Gastrocnemius medialis (tissue), 4 donors: ENCODE data around the gene MFRP.

Experiments used
- POLR2A ChIP-seq, 2 donors: fragments of 450-650 bp; IDR thresholded peaks; one replicate each; pipeline ENCODE4 v1.6.1; 2017; ENCODE audit warnings: antibody characterized with exemption in 2 of 2, mild to moderate bottlenecking in 2 of 2, moderate library complexity in 2 of 2
- TF ChIP-seq, protein P1 (sequence below), 5 experiments: fragments of 450-650 bp in 3 of 5; fragments of 200-600 bp in 2 of 5; sonication (generic) in 2 of 5; IDR thresholded peaks in 4 of 5; conservative IDR thresholded peaks in 1 of 5; 1 replicate in 4 of 5; 2 replicates in 1 of 5; pipeline ENCODE4 v1.5.1; 2016 to 2019; ENCODE audit warnings: antibody characterized with exemption in 5 of 5, mild to moderate bottlenecking in 3 of 5, moderate library complexity in 3 of 5

DNA sequence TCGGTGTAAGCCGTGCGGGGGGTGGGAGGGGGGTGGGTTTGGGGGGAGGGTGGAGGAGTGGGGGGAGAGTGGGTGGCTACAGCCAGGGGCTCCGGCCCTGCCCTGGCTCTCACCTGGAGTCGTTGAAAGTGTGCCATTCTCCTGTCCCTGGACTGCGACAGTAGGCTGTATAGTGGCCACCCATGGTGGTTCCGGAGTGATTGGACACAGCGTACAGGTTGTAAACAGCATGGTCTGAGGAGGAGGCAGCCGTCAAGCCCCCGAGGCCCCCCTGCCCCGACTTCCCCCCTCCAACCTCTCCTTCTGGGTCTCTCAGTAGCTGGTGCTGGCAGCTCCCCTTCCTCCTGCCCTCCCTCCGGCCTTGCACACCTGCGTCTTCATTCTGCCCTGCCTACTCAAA lies 10.6 kb upstream of the MFRP start:
- TF ChIP-seq, protein P1, sequence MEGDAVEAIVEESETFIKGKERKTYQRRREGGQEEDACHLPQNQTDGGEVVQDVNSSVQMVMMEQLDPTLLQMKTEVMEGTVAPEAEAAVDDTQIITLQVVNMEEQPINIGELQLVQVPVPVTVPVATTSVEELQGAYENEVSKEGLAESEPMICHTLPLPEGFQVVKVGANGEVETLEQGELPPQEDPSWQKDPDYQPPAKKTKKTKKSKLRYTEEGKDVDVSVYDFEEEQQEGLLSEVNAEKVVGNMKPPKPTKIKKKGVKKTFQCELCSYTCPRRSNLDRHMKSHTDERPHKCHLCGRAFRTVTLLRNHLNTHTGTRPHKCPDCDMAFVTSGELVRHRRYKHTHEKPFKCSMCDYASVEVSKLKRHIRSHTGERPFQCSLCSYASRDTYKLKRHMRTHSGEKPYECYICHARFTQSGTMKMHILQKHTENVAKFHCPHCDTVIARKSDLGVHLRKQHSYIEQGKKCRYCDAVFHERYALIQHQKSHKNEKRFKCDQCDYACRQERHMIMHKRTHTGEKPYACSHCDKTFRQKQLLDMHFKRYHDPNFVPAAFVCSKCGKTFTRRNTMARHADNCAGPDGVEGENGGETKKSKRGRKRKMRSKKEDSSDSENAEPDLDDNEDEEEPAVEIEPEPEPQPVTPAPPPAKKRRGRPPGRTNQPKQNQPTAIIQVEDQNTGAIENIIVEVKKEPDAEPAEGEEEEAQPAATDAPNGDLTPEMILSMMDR (IDR thresholded peaks at IDR 0.05 in 4 of 5, conservative IDR thresholded peaks at IDR 0.05 in 1 of 5): no peak
- TF ChIP-seq POLR2A (IDR thresholded peaks at IDR 0.05): no peak
